K562 (cell line): ENCODE results near the gene MAP1S. TPM values are rescaled to one million over a fixed set of nuclear protein-coding genes. Genes with fewer than 3 reads are reported as not detected.

Experiments used
- ATF7 ChIP-seq: fragments of 450-650 bp; IDR thresholded peaks from 2 replicates; pipeline ENCODE4 v1.7.1; 2014; ENCODE audit warnings: mild to moderate bottlenecking, moderate library complexity
- CSDE1 ChIP-seq, 2 experiments: fragments of 450-650 bp; IDR thresholded peaks; 2 replicates each; pipeline ENCODE4 v1.6.1; 2016; ENCODE audit warnings: mild to moderate bottlenecking in 1 of 2
- FOXM1 ChIP-seq, 2 experiments: fragments of 450-650 bp in 1 of 2; sonication (generic) in 1 of 2; formaldehyde crosslinking in 1 of 2; IDR thresholded peaks; 2 replicates each; pipeline versions ENCODE4 v1.6.1 to v1.9.0; 2017 to 2022; ENCODE audit warnings: low read depth in 2 of 2, mild to moderate bottlenecking in 2 of 2, missing genetic modification reagents in 1 of 2, moderate library complexity in 1 of 2
- GATA2 ChIP-seq: sonication (generic); formaldehyde crosslinking; IDR thresholded peaks from 2 replicates; pipeline ENCODE4 v1.4.0; 2020; ENCODE audit warnings: mild to moderate bottlenecking, missing genetic modification reagents
- HMGXB4 ChIP-seq: sonication (generic); formaldehyde crosslinking; IDR thresholded peaks from 2 replicates; pipeline ENCODE4 v1.8.1; 2023; ENCODE audit warnings: mild to moderate bottlenecking, missing genetic modification reagents
- KHSRP ChIP-seq: fragments of 450-650 bp; IDR thresholded peaks from 2 replicates; pipeline ENCODE4 v1.6.1; 2017
- MAFG ChIP-seq: fragments of 450-650 bp; conservative IDR thresholded peaks from 2 replicates; pipeline ENCODE4 v1.6.1; 2016; ENCODE audit warnings: missing genetic modification characterization, missing compliant biosample characterization
- MYC ChIP-seq, 2 experiments: fragments of 250-450 bp in 1 of 2; sonication (Bioruptor Pico) in 1 of 2; IDR thresholded peaks; 2 replicates each; pipeline versions ENCODE4 v1.5.1 to v1.6.1; 2012 to 2021; ENCODE audit warnings: low read depth in 2 of 2, borderline replicate concordance in 1 of 2, improper control_type of control experiment in 1 of 2, low read length in 1 of 2, mild to moderate bottlenecking in 1 of 2, moderate library complexity in 1 of 2
- NUFIP1 ChIP-seq: fragments of 450-650 bp; IDR thresholded peaks from 2 replicates; pipeline ENCODE4 v1.6.1; 2018; ENCODE audit not compliant: partially characterized antibody
- SMARCA5 ChIP-seq: fragments of 450-650 bp; IDR thresholded peaks from 2 replicates; pipeline ENCODE4 v1.6.1; 2016
- STAG1 ChIP-seq: sonication (generic); formaldehyde crosslinking; IDR thresholded peaks from 2 replicates; pipeline ENCODE4 v1.5.0; 2020; ENCODE audit warnings: missing genetic modification reagents, borderline replicate concordance
- ZBTB7A ChIP-seq: IDR thresholded peaks from 2 replicates; pipeline ENCODE4 v1.6.1; 2011; ENCODE audit warnings: low read depth, mild to moderate bottlenecking, low read length, moderate library complexity, borderline replicate concordance; ENCODE audit not compliant: control insufficient read depth
- ZKSCAN8 ChIP-seq: fragments of 200-800 bp; sonication (Bioruptor generic); IDR thresholded peaks from 2 replicates; pipeline ENCODE4 v1.6.1; 2016; ENCODE audit warnings: missing genetic modification characterization, missing compliant biosample characterization
- ZNF274 ChIP-seq: IDR thresholded peaks from 2 replicates; pipeline ENCODE4 v1.6.1; 2011; ENCODE audit warnings: low read depth, mild to moderate bottlenecking, low read length, moderate library complexity, borderline replicate concordance
- ZNF507 ChIP-seq: conservative IDR thresholded peaks from 2 replicates; pipeline ENCODE4 v1.6.1; 2017; ENCODE audit warnings: missing genetic modification characterization, missing compliant biosample characterization
- polyA plus RNA-seq, 8 experiments: library from polyadenylated mRNA; depleted of rRNA in 4 of 8; stranded (reverse) in 5 of 8; unstranded in 3 of 8; fragments of >200 nt; fragmentation: Nextera tagmentation in 2 of 8; fragmentation: Illumina TruSeq in 1 of 8; extraction: Ambion mirVana in 2 of 8; extraction: Trizol in 1 of 8; gene quantifications; 2 replicates each; pipeline versions ENCODE4 v1.2.1 to v1.2.3, GENCODE V29; 2011 to 2014; ENCODE audit warnings: inconsistent platforms in 1 of 8, missing spikeins in 1 of 8
- total RNA-seq, 7 experiments: library from RNA; depleted of rRNA in 6 of 7; stranded (reverse); fragments of >200 nt in 6 of 7; fragmentation: Illumina TruSeq in 2 of 7; extraction: Trizol in 2 of 7; gene quantifications; 2 replicates each; pipeline versions ENCODE4 v1.2.1 to v1.2.3, GENCODE V29; 2011 to 2021; ENCODE audit warnings: low replicate concordance in 1 of 7
- TF ChIP-seq, protein P1 (sequence below), 2 experiments: fragments of 150-350 bp in 1 of 2; IDR thresholded peaks; 2 replicates each; pipeline ENCODE4 v1.6.1; 2012 to 2016; ENCODE audit warnings: low read depth in 2 of 2, low read length in 2 of 2, mild to moderate bottlenecking in 1 of 2, moderate library complexity in 1 of 2
- TF ChIP-seq, protein P2 (sequence below): fragments of 250-450 bp; sonication (Bioruptor Pico); IDR thresholded peaks from 2 replicates; pipeline ENCODE4 v1.8.0; 2022; ENCODE audit warnings: inconsistent platforms
- TF ChIP-seq, protein P3 (sequence below), 2 experiments: IDR thresholded peaks; 2 replicates each; pipeline ENCODE4 v1.6.1; 2011; ENCODE audit warnings: borderline replicate concordance in 1 of 2, control low read depth in 1 of 2, low read depth in 1 of 2, low read length in 1 of 2, mild to moderate bottlenecking in 1 of 2, mixed read lengths in 1 of 2, moderate library complexity in 1 of 2; ENCODE audit not compliant: insufficient read depth in 1 of 2, insufficient read length in 1 of 2, poor library complexity in 1 of 2, severe bottlenecking in 1 of 2; ENCODE audit errors: extremely low read depth in 1 of 2

MAP1S gene
- total and polyA plus RNA-seq, 9 of the 15 experiments (the other 6 are each of a cell fraction or from before 2014, with no cell fraction given) = 2.0 to 81.0 (median 9.5) TPM

DNA sequence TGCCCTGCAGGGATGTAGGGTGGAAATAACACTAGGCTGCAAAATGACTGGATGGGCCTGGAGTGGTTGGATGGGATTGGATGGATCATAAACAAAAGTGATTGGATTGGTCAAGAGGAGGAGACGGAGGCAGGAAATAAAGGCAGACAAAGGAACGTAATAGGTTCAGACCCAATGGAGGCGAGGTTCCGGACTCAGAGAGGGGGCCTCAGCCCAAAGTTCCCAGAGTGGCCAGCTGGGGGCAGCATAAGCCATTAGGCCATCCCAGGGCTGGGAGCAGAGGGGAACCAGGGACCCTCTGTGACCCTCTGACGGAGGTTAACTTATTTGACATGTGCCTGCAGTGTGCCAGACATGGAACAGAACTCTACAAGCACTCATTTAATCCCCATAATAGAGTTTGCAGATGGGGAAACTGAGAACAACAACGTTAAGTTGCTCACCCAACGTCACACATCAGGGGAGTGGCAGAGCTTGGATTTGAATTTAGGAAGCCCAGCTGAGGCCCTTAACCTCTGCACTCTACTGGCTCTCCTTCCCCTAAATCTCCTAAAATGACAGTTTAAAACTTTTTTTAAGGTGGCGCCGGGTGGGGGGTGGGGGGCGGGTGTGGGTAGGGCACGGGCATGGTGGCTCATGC, 15.3 kb upstream of the MAP1S start (continued):
- TF ChIP-seq, protein P1, sequence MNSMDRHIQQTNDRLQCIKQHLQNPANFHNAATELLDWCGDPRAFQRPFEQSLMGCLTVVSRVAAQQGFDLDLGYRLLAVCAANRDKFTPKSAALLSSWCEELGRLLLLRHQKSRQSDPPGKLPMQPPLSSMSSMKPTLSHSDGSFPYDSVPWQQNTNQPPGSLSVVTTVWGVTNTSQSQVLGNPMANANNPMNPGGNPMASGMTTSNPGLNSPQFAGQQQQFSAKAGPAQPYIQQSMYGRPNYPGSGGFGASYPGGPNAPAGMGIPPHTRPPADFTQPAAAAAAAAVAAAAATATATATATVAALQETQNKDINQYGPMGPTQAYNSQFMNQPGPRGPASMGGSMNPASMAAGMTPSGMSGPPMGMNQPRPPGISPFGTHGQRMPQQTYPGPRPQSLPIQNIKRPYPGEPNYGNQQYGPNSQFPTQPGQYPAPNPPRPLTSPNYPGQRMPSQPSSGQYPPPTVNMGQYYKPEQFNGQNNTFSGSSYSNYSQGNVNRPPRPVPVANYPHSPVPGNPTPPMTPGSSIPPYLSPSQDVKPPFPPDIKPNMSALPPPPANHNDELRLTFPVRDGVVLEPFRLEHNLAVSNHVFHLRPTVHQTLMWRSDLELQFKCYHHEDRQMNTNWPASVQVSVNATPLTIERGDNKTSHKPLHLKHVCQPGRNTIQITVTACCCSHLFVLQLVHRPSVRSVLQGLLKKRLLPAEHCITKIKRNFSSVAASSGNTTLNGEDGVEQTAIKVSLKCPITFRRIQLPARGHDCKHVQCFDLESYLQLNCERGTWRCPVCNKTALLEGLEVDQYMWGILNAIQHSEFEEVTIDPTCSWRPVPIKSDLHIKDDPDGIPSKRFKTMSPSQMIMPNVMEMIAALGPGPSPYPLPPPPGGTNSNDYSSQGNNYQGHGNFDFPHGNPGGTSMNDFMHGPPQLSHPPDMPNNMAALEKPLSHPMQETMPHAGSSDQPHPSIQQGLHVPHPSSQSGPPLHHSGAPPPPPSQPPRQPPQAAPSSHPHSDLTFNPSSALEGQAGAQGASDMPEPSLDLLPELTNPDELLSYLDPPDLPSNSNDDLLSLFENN (IDR thresholded peaks at IDR 0.05; ENCODE audit: low read depth in 2 of 2, low read length in 2 of 2) = no peak
- no peak for TF ChIP-seq FOXM1 (IDR thresholded peaks at IDR 0.05; ENCODE audit: low read depth)
- no peak for TF ChIP-seq FOXM1 (CRISPR knock-in tag; IDR thresholded peaks at IDR 0.05; ENCODE audit: low read depth)
- TF ChIP-seq ZKSCAN8 (CRISPR knock-in tag) = no peak
- no peak for TF ChIP-seq NUFIP1
- peak; percentile 58; the same call in 1 of the 2 replicates for TF ChIP-seq STAG1 (CRISPR knock-in tag)
- TF ChIP-seq ZBTB7A = peak; percentile 88
- TF ChIP-seq MYC (IDR thresholded peaks at IDR 0.05; ENCODE audit: low read depth, low read length) = no peak
- no peak for TF ChIP-seq MYC (CRISPR knock-in tag; IDR thresholded peaks at IDR 0.05; ENCODE audit: borderline replicate concordance, low read depth)
- TF ChIP-seq MAFG = no peak
- no peak for TF ChIP-seq ZNF274
- TF ChIP-seq GATA2 (CRISPR knock-in tag) = no peak
- TF ChIP-seq SMARCA5 = no peak
- TF ChIP-seq ZNF507 = no peak
- no peak for TF ChIP-seq KHSRP
- no peak for TF ChIP-seq ATF7
- TF ChIP-seq HMGXB4 (CRISPR knock-in tag) = no peak
- TF ChIP-seq CSDE1 (IDR thresholded peaks at IDR 0.05) = no peak
- TF ChIP-seq, protein P2, sequence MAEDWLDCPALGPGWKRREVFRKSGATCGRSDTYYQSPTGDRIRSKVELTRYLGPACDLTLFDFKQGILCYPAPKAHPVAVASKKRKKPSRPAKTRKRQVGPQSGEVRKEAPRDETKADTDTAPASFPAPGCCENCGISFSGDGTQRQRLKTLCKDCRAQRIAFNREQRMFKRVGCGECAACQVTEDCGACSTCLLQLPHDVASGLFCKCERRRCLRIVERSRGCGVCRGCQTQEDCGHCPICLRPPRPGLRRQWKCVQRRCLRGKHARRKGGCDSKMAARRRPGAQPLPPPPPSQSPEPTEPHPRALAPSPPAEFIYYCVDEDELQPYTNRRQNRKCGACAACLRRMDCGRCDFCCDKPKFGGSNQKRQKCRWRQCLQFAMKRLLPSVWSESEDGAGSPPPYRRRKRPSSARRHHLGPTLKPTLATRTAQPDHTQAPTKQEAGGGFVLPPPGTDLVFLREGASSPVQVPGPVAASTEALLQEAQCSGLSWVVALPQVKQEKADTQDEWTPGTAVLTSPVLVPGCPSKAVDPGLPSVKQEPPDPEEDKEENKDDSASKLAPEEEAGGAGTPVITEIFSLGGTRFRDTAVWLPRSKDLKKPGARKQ (CRISPR knock-in tag) = no peak
- TF ChIP-seq, protein P3, sequence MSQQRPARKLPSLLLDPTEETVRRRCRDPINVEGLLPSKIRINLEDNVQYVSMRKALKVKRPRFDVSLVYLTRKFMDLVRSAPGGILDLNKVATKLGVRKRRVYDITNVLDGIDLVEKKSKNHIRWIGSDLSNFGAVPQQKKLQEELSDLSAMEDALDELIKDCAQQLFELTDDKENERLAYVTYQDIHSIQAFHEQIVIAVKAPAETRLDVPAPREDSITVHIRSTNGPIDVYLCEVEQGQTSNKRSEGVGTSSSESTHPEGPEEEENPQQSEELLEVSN (IDR thresholded peaks at IDR 0.05; ENCODE audit: borderline replicate concordance in 1 of 2, extremely low read depth in 1 of 2, insufficient read depth in 1 of 2, insufficient read length in 1 of 2, low read depth in 1 of 2, low read length in 1 of 2, poor library complexity in 1 of 2, severe bottlenecking in 1 of 2) = no peak
